Pancreas (tissue), 10 donors: ENCODE results near the gene ANKRD10. TPM values are rescaled to one million over a fixed set of nuclear protein-coding genes. Genes with fewer than 3 reads are reported as not detected.

Experiments used
- ATAC-seq, 4 donors: fragments of 200-7000 bp; cut with Tn5 transposase; one replicate each; pipeline versions ENCODE4 v1.8.0 to v1.9.1; 2020; ENCODE audit warnings: mild to moderate bottlenecking in 4 of 4, moderate library complexity in 4 of 4
- DNase-seq, 6 donors: peaks; one replicate each; pipeline ENCODE4 v3.0.0-alpha.2; 2020
- FAIRE-seq: peaks from 2 replicates; lab custom pipeline; 2012; peaks lifted over from hg19 to GRCh38; lab: Jason Lieb, UNC
- H3K27ac ChIP-seq, 4 donors: fragments of 200-600 bp; sonication (generic); 1 replicate in 3 of 4; 2 replicates in 1 of 4; pipeline versions ENCODE4 v1.5.0 to v1.8.0; 2020
- H3K27me3 ChIP-seq, 4 donors: fragments of 200-600 bp; one replicate each; pipeline ENCODE4 v1.8.0; 2021
- H3K36me3 ChIP-seq, 3 donors: fragments of 200-600 bp; sonication (generic) in 1 of 3; one replicate each; pipeline versions ENCODE4 v1.5.0 to v1.8.0; 2020 to 2021
- H3K4me1 ChIP-seq, 3 donors: fragments of 200-600 bp; one replicate each; pipeline ENCODE4 v1.8.0; 2021
- H3K4me3 ChIP-seq, 4 donors: fragments of 200-600 bp; sonication (generic) in 2 of 4; one replicate each; pipeline versions ENCODE4 v1.5.0 to v1.8.0; 2020 to 2021
- H3K9me3 ChIP-seq, 4 donors: fragments of 200-600 bp; one replicate each; pipeline ENCODE4 v1.8.0; 2021
- WGBS, 2 donors: extraction: QIAGEN DNeasy Blood & Tissue Kit; methylation state at CpG; one replicate each; pipeline ENCODE4 v1.1.7; 2013; 5-methylcytosine and 5-hydroxymethylcytosine counted together
- intact Hi-C, 3 donors: fragments of 100-400 bp; cut with DNase I; formaldehyde crosslinking; loops; one replicate each; pipeline versions ENCODE4 v1.11.1 to v1.14.2; 2022
- polyA plus RNA-seq, 2 donors: library from polyadenylated mRNA; stranded (reverse); fragments of 200-250 nt; gene quantifications; one replicate each; pipeline ENCODE4 v1.2.3, GENCODE V29; 2013
- total RNA-seq, 6 donors: library from RNA; stranded (reverse); fragmentation: NEBNext Ultra II Directional in 4 of 6; extraction: Animal tissue kit (Norgen Biotek cat#: 25700) in 4 of 6; gene quantifications; one replicate each; pipeline versions ENCODE4 v1.2.1 to v1.2.4, GENCODE V29; 2021 to 2023
- TF ChIP-seq, protein P1 (sequence below), 4 donors: fragments of 200-600 bp; sonication (generic) in 3 of 4; IDR thresholded peaks; one replicate each; pipeline versions ENCODE4 v1.5.0 to v1.8.0; 2021; ENCODE audit warnings: antibody characterized with exemption in 4 of 4
- donor health status: healthy with polysubstance abuse.
- donor health status: DM: no; HTN: no; CAD: no; lungs with moderate emphysema.
- donor health status: DM: no; HTN: no; CAD: no.
- donor health status: control.
- donor health status: control.
- donor health status: Bipolar disorder and iron deficiency.
- donor health status: DM: yes; HTN: yes; CAD: no.
- donor health status: DM: no; HTN: no; CAD: no.
- donor health status: DM: no; HTN: no; CAD: no.
- donor health status: DM: yes; HTN: yes; CAD: no.

ANKRD10 gene
- total and polyA plus RNA-seq, 8 donors = 37.6 to 138 (median 67.9) TPM

DNA sequence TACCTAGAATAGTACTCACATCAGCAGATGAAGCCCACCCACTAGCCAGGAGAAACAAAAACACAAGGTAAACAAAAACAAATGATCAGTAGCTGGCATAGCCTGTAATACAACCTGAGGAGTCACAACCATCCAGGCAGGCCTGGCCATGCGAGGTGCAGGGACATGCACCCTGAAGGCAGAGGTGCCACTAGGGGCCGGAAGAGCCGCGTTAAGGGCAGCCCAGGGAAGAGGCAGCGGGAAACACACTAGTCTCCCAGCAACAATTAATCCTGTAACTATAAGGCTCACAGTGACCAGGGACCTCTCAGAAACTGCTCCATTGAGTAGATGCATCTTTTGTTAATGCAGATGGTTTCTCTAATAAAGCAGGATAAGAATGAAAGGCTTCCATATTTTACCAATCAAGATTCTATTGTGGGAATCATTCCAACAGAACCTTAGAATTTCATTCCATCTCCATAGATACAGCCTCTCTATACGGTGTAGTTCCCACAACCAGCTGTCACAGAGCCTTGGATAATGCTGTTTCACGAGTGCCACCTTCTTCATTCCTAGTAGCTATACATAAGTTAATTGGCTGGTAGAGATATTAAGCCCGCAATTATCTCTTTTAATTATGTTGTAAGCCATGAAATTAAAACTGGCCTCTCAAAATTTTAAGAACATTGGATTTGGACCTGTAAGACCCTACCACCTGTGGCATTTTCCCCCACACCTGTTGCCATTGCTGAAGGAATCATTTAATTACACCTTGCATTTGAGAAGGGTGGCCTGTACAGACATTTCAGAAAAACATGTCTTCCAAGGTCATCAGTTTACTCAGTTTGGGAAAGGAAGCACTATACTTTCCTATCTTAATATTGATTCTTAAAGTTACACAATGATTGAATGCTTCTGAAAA lies 28.7 kb downstream of the ANKRD10 start:
- Histone ChIP-seq H3K4me1 (peaks cover 0 to 18% (median 0%) of the 10 kb centered on the region in 3 donors), H3K36me3 (no peaks in the 10 kb centered on the region), H3K27me3 (no peaks in the 10 kb centered on the region), H3K27ac (peak overlapping the region in 1 of 4 donors; percentile 2), H3K4me3 (no peak overlapping the region), H3K9me3 (no peaks in the 10 kb centered on the region)
- DNase-seq (no peak), ATAC-seq (peak in 3 of 4 donors; percentile 28 to 34 (median 29)), FAIRE-seq (no peak)
- intact Hi-C loops = no loop called here
- 51 to 56% methylated on average over 8 of the region's 8 CpGs for WGBS, 2 donors
- TF ChIP-seq, protein P1, sequence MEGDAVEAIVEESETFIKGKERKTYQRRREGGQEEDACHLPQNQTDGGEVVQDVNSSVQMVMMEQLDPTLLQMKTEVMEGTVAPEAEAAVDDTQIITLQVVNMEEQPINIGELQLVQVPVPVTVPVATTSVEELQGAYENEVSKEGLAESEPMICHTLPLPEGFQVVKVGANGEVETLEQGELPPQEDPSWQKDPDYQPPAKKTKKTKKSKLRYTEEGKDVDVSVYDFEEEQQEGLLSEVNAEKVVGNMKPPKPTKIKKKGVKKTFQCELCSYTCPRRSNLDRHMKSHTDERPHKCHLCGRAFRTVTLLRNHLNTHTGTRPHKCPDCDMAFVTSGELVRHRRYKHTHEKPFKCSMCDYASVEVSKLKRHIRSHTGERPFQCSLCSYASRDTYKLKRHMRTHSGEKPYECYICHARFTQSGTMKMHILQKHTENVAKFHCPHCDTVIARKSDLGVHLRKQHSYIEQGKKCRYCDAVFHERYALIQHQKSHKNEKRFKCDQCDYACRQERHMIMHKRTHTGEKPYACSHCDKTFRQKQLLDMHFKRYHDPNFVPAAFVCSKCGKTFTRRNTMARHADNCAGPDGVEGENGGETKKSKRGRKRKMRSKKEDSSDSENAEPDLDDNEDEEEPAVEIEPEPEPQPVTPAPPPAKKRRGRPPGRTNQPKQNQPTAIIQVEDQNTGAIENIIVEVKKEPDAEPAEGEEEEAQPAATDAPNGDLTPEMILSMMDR (IDR thresholded peaks at IDR 0.05) = no peak

DNA sequence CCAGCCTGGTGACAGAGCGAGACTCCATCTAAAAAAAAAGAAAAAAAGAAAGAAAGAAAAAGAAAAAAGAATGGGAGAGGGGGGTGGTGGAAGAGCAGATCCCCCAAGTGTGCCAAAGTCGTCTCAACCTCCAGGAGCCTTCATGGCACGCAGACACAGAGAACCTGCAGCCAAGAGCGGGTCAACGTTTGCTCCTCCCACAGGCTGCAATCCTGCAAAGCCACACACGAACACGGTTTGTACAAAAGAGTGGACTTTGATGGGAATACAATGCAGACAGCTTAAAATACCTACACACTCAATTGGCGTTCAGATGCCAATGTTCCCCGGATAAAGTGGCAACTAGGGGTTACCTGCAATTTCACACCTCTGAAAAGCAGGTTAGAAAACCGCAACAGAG lies 29.4 kb downstream of the ANKRD10 start:
- WGBS, 2 donors = 79 to 82% methylated on average over 10 of the region's 10 CpGs
- Histone ChIP-seq H3K4me3 (no peak overlapping the region), H3K27ac (no peak overlapping the region), H3K9me3 (no peaks in the 10 kb centered on the region), H3K27me3 (no peaks in the 10 kb centered on the region), H3K4me1 (peaks cover 0 to 18% (median 0%) of the 10 kb centered on the region in 3 donors), H3K36me3 (no peaks in the 10 kb centered on the region)
- FAIRE-seq (no peak), DNase-seq (no peak), ATAC-seq (no peak)
- intact Hi-C loops = no loop called here
- TF ChIP-seq, protein P1 (IDR thresholded peaks at IDR 0.05) = no peak

DNA sequence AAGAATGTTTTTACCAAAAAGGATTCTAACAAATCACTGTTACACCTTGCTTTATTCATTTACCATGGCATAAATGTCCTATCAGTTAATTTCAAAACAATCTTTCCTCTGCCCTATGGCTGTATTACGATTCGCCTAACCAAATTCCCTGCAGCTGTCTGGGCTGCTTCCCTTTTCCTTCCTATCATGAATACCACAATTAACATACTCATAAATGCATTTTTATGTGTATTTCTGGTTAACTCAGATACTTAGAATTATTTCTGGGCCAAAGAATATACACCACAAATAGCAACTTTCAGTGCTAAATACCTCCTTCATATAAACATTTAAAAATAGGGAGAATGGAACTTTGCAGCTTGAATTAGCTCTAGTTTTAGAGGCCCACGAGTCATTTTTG lies 30.4 kb downstream of the ANKRD10 start:
- Histone ChIP-seq H3K27me3 (no peaks in the 10 kb centered on the region), H3K36me3 (no peaks in the 10 kb centered on the region), H3K4me3 (no peak overlapping the region), H3K4me1 (peaks cover 0 to 12% (median 0%) of the 10 kb centered on the region in 3 donors), H3K9me3 (no peaks in the 10 kb centered on the region), H3K27ac (no peak overlapping the region)
- FAIRE-seq (no peak), ATAC-seq (no peak), DNase-seq (no peak)
- intact Hi-C loops = no loop called here
- TF ChIP-seq, protein P1 (IDR thresholded peaks at IDR 0.05) = no peak
- 85 to 92% methylated on average over 3 of the region's 3 CpGs for WGBS, 2 donors

DNA sequence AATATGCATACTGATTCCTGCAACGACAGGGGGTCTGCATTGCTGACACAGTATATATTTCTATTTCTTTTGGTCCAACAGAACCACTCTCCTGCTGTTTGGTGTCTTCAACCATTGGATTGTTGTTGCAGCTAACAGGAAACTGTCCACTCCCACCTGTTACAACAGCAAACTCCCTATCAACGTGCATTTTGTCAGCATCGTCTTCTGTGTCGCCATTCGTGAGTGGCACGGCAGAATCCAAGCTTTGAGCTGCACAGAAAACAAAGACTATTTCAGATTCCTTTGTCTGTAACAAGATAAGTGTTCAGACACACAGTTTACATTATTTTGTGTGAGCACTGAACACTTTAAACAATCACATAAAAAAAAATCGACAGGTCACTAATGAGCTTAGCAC lies 31.3 kb downstream of the ANKRD10 start:
- Histone ChIP-seq H3K36me3 (no peaks in the 10 kb centered on the region), H3K27ac (no peak overlapping the region), H3K4me1 (peaks cover 0 to 9% (median 0%) of the 10 kb centered on the region in 3 donors), H3K27me3 (no peaks in the 10 kb centered on the region), H3K9me3 (no peaks in the 10 kb centered on the region), H3K4me3 (no peak overlapping the region)
- no peak for DNase-seq
- TF ChIP-seq, protein P1 (IDR thresholded peaks at IDR 0.05) = no peak
- FAIRE-seq = no peak
- intact Hi-C loops = no loop called here
- no peak for ATAC-seq
- WGBS, 2 donors = 75 to 82% methylated on average over 7 of the region's 7 CpGs

DNA sequence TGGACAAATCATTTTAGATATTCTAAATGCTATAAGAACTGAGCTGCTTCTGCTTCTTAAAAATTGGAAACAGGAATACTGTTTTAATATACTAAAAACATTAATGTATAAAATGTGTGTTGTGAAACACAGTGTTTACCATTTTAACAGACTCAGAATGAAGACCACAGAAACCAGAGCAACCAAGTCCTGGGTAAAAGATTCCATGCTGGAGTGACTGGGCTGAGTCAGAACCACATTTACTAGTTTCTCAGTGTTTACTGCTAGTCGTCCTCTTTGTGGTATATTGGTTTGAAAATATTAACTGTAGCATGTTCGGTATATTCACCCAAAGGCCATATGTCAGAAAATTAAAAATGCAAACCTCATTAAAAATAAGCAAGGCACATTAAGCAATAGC lies 31.9 kb downstream of the ANKRD10 start:
- no peaks in the 10 kb centered on the region for H3K9me3 ChIP-seq
- H3K27me3 ChIP-seq = no peaks in the 10 kb centered on the region
- intact Hi-C loops = no loop called here
- H3K4me3 ChIP-seq = no peak overlapping the region
- 61 to 68% methylated on average over 2 of the region's 2 CpGs for WGBS, 2 donors
- no peaks in the 10 kb centered on the region for H3K36me3 ChIP-seq
- TF ChIP-seq, protein P1 (IDR thresholded peaks at IDR 0.05) = no peak
- ATAC-seq (no peak), FAIRE-seq (no peak), DNase-seq (no peak)
- H3K27ac ChIP-seq = no peak overlapping the region
- peaks cover 0 to 9% (median 0%) of the 10 kb centered on the region in 3 donors for H3K4me1 ChIP-seq
